Measurements from ENCODE around the gene RLN3. TPM values are rescaled to one million over a fixed set of nuclear protein-coding genes. Genes with fewer than 3 reads are reported as not detected.

RLN3 gene
- total RNA-seq, 2 donors from 2014 or later, result not detected

- intact Hi-C loops (cut with DNase I, micrococcal nuclease), result no loop called here
- no peak for DNase-seq
- peak; percentile 49 for ATAC-seq
Observed at GRCh38 chr19:14061081-14061749, 33.3 kb downstream of the RLN3 start.

- intact Hi-C loops (cut with DNase I, micrococcal nuclease), result no loop called here
- DNase-seq (no peak), ATAC-seq (peak; percentile 58)
Observed at GRCh38 chr19:14061751-14062557, 34.0 kb downstream of the RLN3 start, which contains the start of gene PALM3. TSS of gene PALM3 (minus strand) at chr19:14062076. CDS start at chr19:14061980, 96 bp downstream.

- no peak for DNase-seq
- intact Hi-C loops (cut with DNase I, micrococcal nuclease), result no loop called here
- ATAC-seq, result no peak
Observed at GRCh38 chr19:14062558-14062855, 34.6 kb downstream of the RLN3 start.

- intact Hi-C loops (cut with DNase I, micrococcal nuclease), result no loop called here
- DNase-seq (no peak), ATAC-seq (no peak)
Observed at GRCh38 chr19:14063105-14063504, 35.2 kb downstream of the RLN3 start.

GRCh38 chr19:14066134-14066533 lies 38.2 kb downstream of the RLN3 start:
- ATAC-seq, result no peak
- intact Hi-C loops (cut with DNase I, micrococcal nuclease), result no loop called here
- no peak for DNase-seq

GRCh38 chr19:14070268-14071050 lies 42.5 kb downstream of the RLN3 start:
- ATAC-seq (no peak), DNase-seq (peak in 1 of 2 donors; percentile 32)
- intact Hi-C loops (cut with DNase I, micrococcal nuclease), result loop anchor here (10.0 kb wide), 2 partner anchors 196 to 476 kb away; partner anchors contain the start of gene NANOS3 (in 1 of the 2)

- ATAC-seq (peak; percentile 72), DNase-seq (peak; percentile 87 to 92)
- intact Hi-C loops (cut with DNase I, micrococcal nuclease), result loop anchor here (10.0 kb wide), 2 partner anchors 198 to 478 kb away; partner anchors contain the start of gene NANOS3 (in 1 of the 2)
Observed at GRCh38 chr19:14072535-14073260, 44.8 kb downstream of the RLN3 start, which contains the start of gene MISP3. TSS of gene MISP3 (plus strand) at chr19:14072786. CDS start at chr19:14073310, 524 bp downstream.

- intact Hi-C loops (cut with DNase I, micrococcal nuclease), result loop anchor here (10.0 kb wide), 2 partner anchors 199 to 479 kb away; partner anchors contain the start of gene NANOS3 (in 1 of the 2)
- DNase-seq (peak in 1 of 2 donors; percentile 85), ATAC-seq (peak; percentile 28)
Observed at GRCh38 chr19:14073261-14073924, 45.4 kb downstream of the RLN3 start.

GRCh38 chr19:14073925-14074838 lies 46.2 kb downstream of the RLN3 start:
- intact Hi-C loops (cut with DNase I, micrococcal nuclease), result loop anchor here (2.0 to 10.0 kb wide), 3 partner anchors 193 to 479 kb away; partner anchors contain the start of gene NANOS3 (in 1 of the 2)
- DNase-seq, result peak; percentile 77 to 81
- peak; percentile 59 for ATAC-seq

- DNase-seq (no peak), ATAC-seq (no peak)
- intact Hi-C loops (cut with DNase I, micrococcal nuclease), result loop anchor here (10.0 kb wide), 2 partner anchors 204 to 484 kb away; partner anchors contain the start of gene NANOS3 (in 1 of the 2)
Observed at GRCh38 chr19:14078411-14078810, 50.5 kb downstream of the RLN3 start.

Other genes with a start within 250 kb of the RLN3 start
- gene ZSWIM4, start 232.7 kb upstream of the RLN3 start, total RNA-seq, result 1 to 10 TPM; 3.0 TPM
- under 1 TPM in 1 of 2 donors, not detected in 1; 0.56 TPM for gene NANOS3, start 151.0 kb upstream of the RLN3 start, total RNA-seq
- 1 to 10 TPM; 7.9 to 9.1 TPM for gene BRME1, start 122.0 kb upstream of the RLN3 start, total RNA-seq
- gene CC2D1A, start 121.9 kb upstream of the RLN3 start, total RNA-seq, result 100 to 1,000 TPM in 1 of 2 donors, 10 to 100 TPM in 1; 90.8 to 132 TPM
- gene PODNL1, start 89.7 kb upstream of the RLN3 start, total RNA-seq, result 1 to 10 TPM; 2.7 to 5.3 TPM
- 10 to 100 TPM; 30.5 to 33.9 TPM for gene DCAF15, start 75.6 kb upstream of the RLN3 start, total RNA-seq
- 10 to 100 TPM; 11.6 to 12.0 TPM for gene RFX1, start 21.8 kb upstream of the RLN3 start, total RNA-seq
- gene IL27RA, start 3.6 kb downstream of the RLN3 start, total RNA-seq, result 1 to 10 TPM; 1.9 to 3.6 TPM
- gene PALM3, start 33.9 kb downstream of the RLN3 start, total RNA-seq, result under 1 TPM; 0.59 to 0.79 TPM
- 10 to 100 TPM; 32.9 to 40.3 TPM for gene MISP3, start 44.6 kb downstream of the RLN3 start, total RNA-seq
- under 1 TPM in 1 of 2 donors, not detected in 1; 0.42 TPM for gene C19orf67, start 57.6 kb downstream of the RLN3 start, total RNA-seq
- gene SAMD1, start 62.6 kb downstream of the RLN3 start, total RNA-seq, result 10 to 100 TPM; 45.8 to 51.5 TPM
- 10 to 100 TPM; 78.8 to 80.1 TPM for gene PRKACA, start 89.6 kb downstream of the RLN3 start, total RNA-seq
- gene ASF1B, start 108.4 kb downstream of the RLN3 start, total RNA-seq, result 10 to 100 TPM in 1 of 2 donors, 1 to 10 TPM in 1; 6.5 to 12.5 TPM
- 10 to 100 TPM; 34.6 to 55.9 TPM for gene ADGRL1, start 178.0 kb downstream of the RLN3 start, total RNA-seq